Measurements from ENCODE around the gene GLTPD2. TPM values are rescaled to one million over a fixed set of nuclear protein-coding genes. Genes with fewer than 3 reads are reported as not detected.

Gene GLTPD2
- total RNA-seq, 1 experiment from 2014 or later = not detected

- DNase-seq (ENCODE audit: low spot score) = peak; percentile 41
These were observed 17.1 kb upstream of the GLTPD2 start, which contains the start of gene TM4SF5 for GRCh38 chr17:4771519-4772234. Gene TM4SF5 (plus strand): TSS chr17:4771886. CDS start chr17:4771923, 37 bp downstream.

DNA sequence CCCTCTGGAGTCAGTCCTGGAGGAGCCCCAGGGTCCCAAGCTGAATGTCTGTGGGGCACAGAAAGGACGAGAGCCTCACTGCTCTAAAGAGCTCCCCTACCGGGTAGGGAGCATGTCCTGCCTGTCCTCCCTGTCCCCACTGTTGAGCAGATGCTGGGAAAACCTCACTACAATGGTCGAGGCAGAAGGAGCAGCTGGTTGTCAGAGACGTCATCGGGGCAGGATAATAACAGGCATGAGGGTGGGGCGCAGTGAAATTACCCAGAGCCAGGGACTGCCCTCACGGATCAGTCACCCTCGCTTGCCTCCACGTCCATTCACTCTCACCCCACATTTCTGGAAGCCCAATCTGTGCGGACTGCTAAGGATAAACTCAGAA, 16.5 kb upstream of the GLTPD2 start:
- no peak for DNase-seq (ENCODE audit: low spot score)

GRCh38 chr17:4777969-4778760, 10.6 kb upstream of the GLTPD2 start:
- DNase-seq (ENCODE audit: low spot score) = no peak

- DNase-seq (ENCODE audit: low spot score) = no peak
These were observed 8.3 kb upstream of the GLTPD2 start for GRCh38 chr17:4780325-4780955.

DNA sequence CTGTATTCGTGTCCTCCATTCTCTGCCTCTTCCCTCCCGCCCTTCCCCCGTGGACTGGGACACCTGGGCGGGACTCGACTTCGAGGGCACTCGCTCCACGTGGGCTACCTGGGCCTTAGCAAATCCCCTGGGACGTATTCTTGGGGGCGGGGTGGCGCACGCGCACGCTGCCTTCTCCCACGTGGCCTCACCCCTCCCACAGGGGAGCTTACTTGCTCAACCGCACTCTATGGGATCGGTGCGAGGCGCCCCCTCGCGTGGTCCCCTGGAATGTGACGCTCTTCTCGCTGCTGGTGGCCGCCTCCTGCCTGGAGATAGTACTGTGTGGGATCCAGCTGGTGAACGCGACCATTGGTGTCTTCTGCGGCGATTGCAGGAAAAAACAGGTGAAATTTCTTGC, 6.1 kb upstream of the GLTPD2 start:
- DNase-seq (ENCODE audit: low spot score) = no peak

- DNase-seq (ENCODE audit: low spot score) = no peak
These were observed 3.3 kb upstream of the GLTPD2 start for GRCh38 chr17:4785311-4786105.

DNA sequence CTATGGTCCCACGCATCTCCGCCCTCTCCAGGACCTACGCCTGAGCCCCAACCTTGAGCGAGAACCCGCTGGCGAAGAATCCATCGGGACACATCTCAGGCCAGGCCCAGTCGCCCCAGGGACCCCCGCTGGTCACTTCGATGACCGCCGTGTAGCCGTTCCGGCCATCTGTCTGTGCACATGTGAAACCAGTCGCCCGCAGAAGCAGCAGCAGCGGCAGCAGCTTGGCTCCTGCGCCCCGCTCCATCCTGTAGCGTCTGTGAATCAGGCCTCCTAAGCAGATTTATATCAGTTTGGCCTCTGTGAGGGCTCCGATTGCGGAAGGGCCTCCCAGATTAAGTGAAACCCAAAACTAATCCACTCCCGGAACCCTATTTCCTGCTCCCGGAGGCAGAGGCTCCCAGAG, 2.7 kb upstream of the GLTPD2 start, which contains the start of gene VMO1:
Gene VMO1, minus strand, starts transcription at position 259 of the 406 bp plus-strand sequence. Its CDS starts 12 bp downstream, at position 247.
- DNase-seq (ENCODE audit: low spot score) = no peak

- DNase-seq (ENCODE audit: low spot score) = no peak
These were observed 2.2 kb upstream of the GLTPD2 start for GRCh38 chr17:4786516-4786915.

- no peak for DNase-seq (ENCODE audit: low spot score)
These were observed 481 bp upstream of the GLTPD2 start for GRCh38 chr17:4788159-4788806.

DNA sequence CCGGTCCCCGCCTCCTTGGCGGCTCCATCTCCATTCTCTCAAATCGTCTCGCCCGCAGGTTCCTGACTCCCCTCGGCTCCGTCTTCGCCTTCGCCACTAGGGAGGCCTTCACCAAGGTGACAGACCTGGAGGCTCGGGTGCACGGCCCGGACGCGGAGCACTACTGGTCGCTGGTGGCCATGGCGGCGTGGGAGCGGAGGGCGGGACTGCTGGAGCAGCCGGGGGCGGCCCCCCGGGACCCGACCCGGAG, 862 bp downstream of the GLTPD2 start:
- DNase-seq (ENCODE audit: low spot score) = no peak

GRCh38 chr17:4789951-4790704, 1.4 kb downstream of the GLTPD2 start:
- peak; percentile 78 for DNase-seq (ENCODE audit: low spot score)

DNA sequence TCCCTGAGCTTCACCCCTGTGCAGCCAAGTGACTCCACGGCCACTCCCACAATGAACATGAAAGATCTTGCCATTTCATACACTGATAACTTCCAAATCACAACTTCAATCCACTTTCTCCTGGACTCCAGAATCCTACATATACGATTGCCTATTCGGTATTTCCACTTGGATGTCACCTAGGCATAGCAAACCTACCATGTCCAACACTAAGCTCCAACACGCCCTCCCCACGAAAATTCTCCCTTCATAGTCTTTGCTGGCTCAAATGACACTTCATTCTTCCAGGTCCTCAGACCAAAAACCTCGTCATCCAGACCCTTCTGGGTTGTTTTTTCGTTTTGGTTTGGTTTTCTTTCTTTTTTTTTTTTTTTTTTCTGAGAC, 1.9 kb downstream of the GLTPD2 start:
- no peak for DNase-seq (ENCODE audit: low spot score)

DNA sequence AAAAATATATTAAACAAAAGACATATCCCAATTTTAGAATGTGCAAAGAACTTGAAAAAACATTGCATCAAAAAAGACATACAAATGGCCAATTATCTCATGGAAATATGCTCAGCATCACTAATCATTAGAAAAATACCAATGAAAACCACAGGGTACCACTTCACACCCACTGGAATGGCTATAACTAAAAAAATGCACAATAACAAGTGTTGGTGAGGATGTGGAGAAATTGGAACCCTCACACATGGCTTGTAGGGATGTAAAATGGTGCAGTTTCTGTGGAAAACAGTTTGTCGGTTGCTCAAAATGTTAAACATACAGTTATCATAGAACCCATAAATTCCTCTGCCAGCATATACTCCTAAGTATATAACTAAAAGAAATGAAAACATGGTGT, 6.4 kb downstream of the GLTPD2 start:
- DNase-seq (ENCODE audit: low spot score) = no peak

DNA sequence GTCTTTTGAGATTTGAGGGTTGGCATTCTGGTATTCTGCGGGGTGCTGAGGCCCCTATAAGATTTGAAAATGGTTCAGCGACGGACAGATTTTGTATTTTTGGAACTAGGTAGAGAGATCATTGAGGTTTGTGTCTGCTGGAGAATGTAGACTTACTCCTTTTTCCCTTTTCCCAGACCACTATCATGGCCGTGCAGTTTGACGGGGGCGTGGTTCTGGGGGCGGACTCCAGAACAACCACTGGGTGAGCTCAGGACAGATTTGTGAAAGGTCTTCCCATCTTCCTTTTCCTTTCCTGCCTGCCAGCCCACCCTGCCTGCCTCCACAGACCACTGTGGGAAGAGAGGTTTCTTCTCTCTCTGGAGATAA, 7.8 kb downstream of the GLTPD2 start:
- peak; percentile 49 for DNase-seq (ENCODE audit: low spot score)

DNA sequence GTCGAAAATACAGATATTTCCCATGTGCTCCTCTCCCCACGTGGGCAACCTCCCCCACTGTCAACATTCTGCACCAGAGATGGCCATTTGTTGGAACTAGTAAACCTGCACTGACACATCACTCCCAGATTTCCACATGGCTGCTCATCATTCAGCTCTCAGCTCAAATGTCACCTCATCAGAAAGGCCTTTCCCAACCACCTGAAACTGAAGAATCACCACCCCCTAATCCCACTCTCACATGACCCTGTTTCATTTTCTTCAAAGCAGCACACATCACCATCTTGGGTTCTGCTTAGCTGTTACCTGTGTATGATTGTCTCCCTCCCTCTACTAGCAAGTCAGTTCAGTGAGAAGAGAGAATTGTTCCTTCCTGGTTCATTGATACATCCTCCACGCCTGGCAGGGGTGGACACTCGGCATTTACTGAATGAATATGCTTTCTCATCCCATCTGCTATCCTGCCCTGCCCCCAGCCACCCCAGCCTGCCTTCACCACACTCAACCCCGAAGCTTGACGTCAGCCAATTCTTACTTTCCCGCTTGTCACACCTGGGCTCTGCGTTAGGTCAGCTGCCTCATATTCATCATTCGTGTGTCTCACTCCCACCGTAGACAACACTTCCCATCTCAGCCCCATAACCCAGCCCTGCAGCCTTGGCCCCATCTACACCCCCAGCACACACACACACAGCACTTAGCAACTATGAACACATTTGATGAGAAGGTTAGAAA, 11.9 kb downstream of the GLTPD2 start:
- DNase-seq (ENCODE audit: low spot score) = no peak

- no peak for DNase-seq (ENCODE audit: low spot score)
These were observed 13.5 kb downstream of the GLTPD2 start, which contains the start of gene C17orf114 for GRCh38 chr17:4802228-4802627. Gene C17orf114 (minus strand): TSS chr17:4802328.

GRCh38 chr17:4806456-4806776, 17.7 kb downstream of the GLTPD2 start:
- DNase-seq (ENCODE audit: low spot score) = no peak

DNA sequence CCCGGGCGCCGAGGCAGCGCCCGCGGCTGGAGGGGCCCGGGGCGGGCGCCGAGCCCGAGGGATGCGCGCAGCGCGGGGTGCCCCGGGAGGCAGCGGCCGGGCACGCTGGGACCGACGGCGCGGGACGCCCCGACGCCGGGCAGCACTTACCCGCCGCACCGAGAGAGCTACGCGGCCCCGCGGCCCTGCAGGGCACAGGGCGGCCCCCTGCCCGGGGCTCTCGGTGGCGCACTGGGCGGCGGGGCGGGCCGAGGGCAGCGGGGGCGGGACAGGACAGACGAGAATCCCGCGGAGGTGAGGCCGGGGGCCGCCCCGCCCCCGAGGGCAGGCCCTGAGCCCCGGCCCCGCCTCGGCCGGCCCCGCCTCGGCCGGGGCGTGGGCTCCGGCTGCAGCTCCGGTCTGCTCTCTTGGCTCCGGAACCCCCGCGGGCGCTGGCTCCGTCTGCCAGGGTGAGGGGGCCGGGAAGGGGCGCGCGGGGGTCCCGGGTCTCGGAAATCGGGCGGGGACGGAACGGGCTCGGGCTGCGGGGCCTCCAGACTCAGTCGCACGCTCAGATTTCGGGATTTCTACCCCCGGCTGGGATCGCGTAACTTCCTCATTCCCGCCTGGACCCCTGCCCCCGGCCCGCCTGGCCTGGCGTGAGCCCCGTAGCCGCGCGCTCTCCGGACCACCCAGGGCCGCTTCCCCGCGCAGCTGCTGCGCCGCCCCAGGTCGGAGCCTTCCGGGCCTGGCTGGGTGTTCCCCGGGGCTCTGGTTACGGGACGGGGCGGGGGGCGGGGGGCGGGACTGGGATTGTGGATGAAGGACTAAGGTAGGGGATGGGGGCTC, 18.2 kb downstream of the GLTPD2 start, which contains the start of gene PLD2:
Gene PLD2, plus strand, starts transcription at position 376 of the 828 bp plus-strand sequence. CDS start 621 bp downstream, outside the sequence.
- peak; percentile 68 for DNase-seq (ENCODE audit: low spot score)
